ENCODE data around the gene TNFRSF1B. TPM values are rescaled to one million over a fixed set of nuclear protein-coding genes. Genes with fewer than 3 reads are reported as not detected.

Gene TNFRSF1B
- total RNA-seq, 4 donors from 2014 or later: 2.1 to 17.5 (median 10.3) TPM

GRCh38 chr1:12159816-12160215, 7.0 kb upstream of the TNFRSF1B start:
- intact Hi-C loops (cut with DNase I): no loop called here
- Histone ChIP-seq H3K4me3 (no peak overlapping the region), H3K36me3 (no peaks in the 10 kb centered on the region), H3K4me1 (peaks cover 20 to 53% (median 28%) of the 10 kb centered on the region in 3 donors), H3K9me3 (no peaks in the 10 kb centered on the region), H3K27me3 (peaks cover 0 to 17% (median 0%) of the 10 kb centered on the region in 4 donors), H3K27ac (no peak overlapping the region)
- no peak for DNase-seq
- WGBS, 2 donors: 69 to 75% methylated on average over 7 of the region's 7 CpGs
- TF ChIP-seq CTCF (IDR thresholded peaks at IDR 0.05) (no peak), POLR2A (IDR thresholded peaks at IDR 0.05) (no peak)

GRCh38 chr1:12161324-12161661, 5.5 kb upstream of the TNFRSF1B start:
- H3K4me1 ChIP-seq: peaks cover 20 to 59% (median 29%) of the 10 kb centered on the region in 3 donors
- H3K36me3 ChIP-seq: no peaks in the 10 kb centered on the region
- peaks cover 0 to 13% (median 0%) of the 10 kb centered on the region in 4 donors for H3K27me3 ChIP-seq
- no CpG with 5 or more reads among the region's 2 CpGs for WGBS, 2 donors
- no peak for DNase-seq
- TF ChIP-seq POLR2A (IDR thresholded peaks at IDR 0.05) (no peak), CTCF (IDR thresholded peaks at IDR 0.05) (no peak)
- peak overlapping the region; percentile 29 to 88 (median 68) for H3K27ac ChIP-seq
- no peak overlapping the region for H3K4me3 ChIP-seq
- intact Hi-C loops (cut with DNase I): no loop called here
- H3K9me3 ChIP-seq: no peaks in the 10 kb centered on the region

- peaks cover 20 to 65% (median 33%) of the 10 kb centered on the region in 3 donors for H3K4me1 ChIP-seq
- peaks cover 0 to 19% (median 0%) of the 10 kb centered on the region in 4 donors for H3K27me3 ChIP-seq
- peak overlapping the region; percentile 29 to 88 (median 70) for H3K27ac ChIP-seq
- no peaks in the 10 kb centered on the region for H3K36me3 ChIP-seq
- TF ChIP-seq POLR2A (IDR thresholded peaks at IDR 0.05): peak in 2 of 4 donors; percentile 30 to 48
- no peak for TF ChIP-seq CTCF (IDR thresholded peaks at IDR 0.05)
- intact Hi-C loops (cut with DNase I): no loop called here
- DNase-seq: peak; percentile 81
- WGBS, 2 donors: 0 to 21% methylated on average over 6 to 9 of the region's 9 CpGs
- no peak overlapping the region for H3K4me3 ChIP-seq
- no peaks in the 10 kb centered on the region for H3K9me3 ChIP-seq
Measured at GRCh38 chr1:12161662-12162458, 4.9 kb upstream of the TNFRSF1B start.

GRCh38 chr1:12162459-12163137, 4.2 kb upstream of the TNFRSF1B start:
- WGBS, 2 donors: 70 to 93% methylated on average over 6 to 10 of the region's 11 CpGs
- DNase-seq: no peak
- intact Hi-C loops (cut with DNase I): no loop called here
- Histone ChIP-seq H3K9me3 (no peaks in the 10 kb centered on the region), H3K4me1 (peaks cover 20 to 69% (median 33%) of the 10 kb centered on the region in 3 donors), H3K27me3 (peaks cover 0 to 26% (median 2%) of the 10 kb centered on the region in 4 donors), H3K4me3 (no peak overlapping the region), H3K27ac (peak overlapping the region; percentile 22 to 88 (median 70)), H3K36me3 (no peaks in the 10 kb centered on the region)
- no peak for TF ChIP-seq CTCF (IDR thresholded peaks at IDR 0.05)
- TF ChIP-seq POLR2A (IDR thresholded peaks at IDR 0.05): no peak

- no peak overlapping the region for H3K4me3 ChIP-seq
- H3K9me3 ChIP-seq: no peaks in the 10 kb centered on the region
- TF ChIP-seq CTCF (IDR thresholded peaks at IDR 0.05) (no peak), POLR2A (IDR thresholded peaks at IDR 0.05) (no peak)
- 64 to 79% methylated on average over 5 to 9 of the region's 9 CpGs for WGBS, 2 donors
- H3K27me3 ChIP-seq: peaks cover 0 to 32% (median 2%) of the 10 kb centered on the region in 4 donors
- H3K36me3 ChIP-seq: no peaks in the 10 kb centered on the region
- H3K27ac ChIP-seq: peak overlapping the region in 1 of 4 donors; percentile 88
- DNase-seq: no peak
- peaks cover 20 to 70% (median 33%) of the 10 kb centered on the region in 3 donors for H3K4me1 ChIP-seq
- intact Hi-C loops (cut with DNase I): no loop called here
Measured at GRCh38 chr1:12163210-12163609, 3.6 kb upstream of the TNFRSF1B start.
